OCI-LY7 (cell line): ENCODE data around the gene CENPX. TPM values are rescaled to one million over a fixed set of nuclear protein-coding genes. Genes with fewer than 3 reads are reported as not detected.

Source experiments
- BruUV-seq: library from RNA; stranded (reverse); fragments of 400-500 nt; replicated peaks from 2 replicates; lab custom pipeline; 2021; lab: Mats Ljungman, UMichigan
- CTCF ChIA-PET: fragments of 300-600 bp; sonication (Branson Sonifier 250); formaldehyde crosslinking; loops from one replicate; lab custom pipeline; 2022; ENCODE audit warnings: antibody characterized with exemption; ENCODE audit not compliant: unreplicated experiment; lab: Charles Lee
- POLR2A ChIA-PET: fragments of 300-600 bp; sonication (Branson Sonifier 250); formaldehyde crosslinking; loops from one replicate; lab custom pipeline; 2022; ENCODE audit warnings: antibody characterized with exemption; lab: Charles Lee
- DNase-seq: peaks from one replicate; pipeline ENCODE4 v3.0.0-alpha.2; 2015; ENCODE audit warnings: low spot score
- H2AFZ ChIP-seq: fragments of 200-600 bp; sonication (generic), shearing (Covaris generic); 2 replicates; pipeline ENCODE4 v1.6.1; 2014; ENCODE audit warnings: mild to moderate bottlenecking, antibody characterized with exemption, low read length, moderate library complexity
- H3K27ac ChIP-seq: fragments of 200-600 bp; sonication (generic); 2 replicates; pipeline ENCODE4 v1.5.1; 2014; ENCODE audit warnings: mixed run types, low read depth, mild to moderate bottlenecking, moderate library complexity, low read length, inconsistent platforms; ENCODE audit not compliant: poor library complexity, severe bottlenecking
- H3K36me3 ChIP-seq: fragments of 200-600 bp; sonication (generic); 2 replicates; pipeline ENCODE4 v1.6.1; 2014; ENCODE audit warnings: mild to moderate bottlenecking, antibody characterized with exemption, low read length, moderate library complexity, mixed read lengths; ENCODE audit not compliant: insufficient read depth
- H3K4me1 ChIP-seq: fragments of 200-600 bp; sonication (generic); 2 replicates; pipeline ENCODE4 v1.5.1; 2014; ENCODE audit warnings: mild to moderate bottlenecking, low read length; ENCODE audit not compliant: insufficient read depth, poor library complexity, severe bottlenecking
- H3K4me2 ChIP-seq: fragments of 200-600 bp; sonication (generic); 2 replicates; pipeline ENCODE4 v1.6.1; 2014; ENCODE audit warnings: mild to moderate bottlenecking, low read length
- H3K4me3 ChIP-seq: fragments of 200-600 bp; sonication (generic); 2 replicates; pipeline ENCODE4 v1.5.1; 2014; ENCODE audit warnings: mild to moderate bottlenecking, low read depth, low read length; ENCODE audit not compliant: poor library complexity, severe bottlenecking
- H3K79me2 ChIP-seq: fragments of 200-600 bp; sonication (generic); 2 replicates; pipeline ENCODE4 v1.6.1; 2016; ENCODE audit warnings: low read depth, mild to moderate bottlenecking, low read length, moderate library complexity, mixed read lengths; ENCODE audit not compliant: insufficient read depth
- H3K9me2 ChIP-seq: fragments of 200-600 bp; sonication (generic); 2 replicates; pipeline ENCODE4 v1.6.1; 2016; ENCODE audit warnings: mild to moderate bottlenecking, low read length, mixed read lengths; ENCODE audit not compliant: insufficient read depth
- H3K9me3 ChIP-seq: fragments of 200-600 bp; sonication (generic); 2 replicates; pipeline ENCODE4 v1.6.1; 2014; ENCODE audit warnings: mild to moderate bottlenecking, mixed run types, low read length, mixed read lengths
- H4K20me1 ChIP-seq: fragments of 200-600 bp; sonication (generic); 2 replicates; pipeline ENCODE4 v1.6.1; 2014; ENCODE audit warnings: mild to moderate bottlenecking, antibody characterized with exemption, low read length, moderate library complexity, mixed read lengths; ENCODE audit not compliant: insufficient read depth
- EZH2phosphoT487 ChIP-seq: fragments of 200-600 bp; sonication (generic); IDR thresholded peaks from 2 replicates; pipeline ENCODE4 v1.6.1; 2018; ENCODE audit warnings: low read depth, borderline replicate concordance, mild to moderate bottlenecking, mixed run types, antibody characterized with exemption, low read length, moderate library complexity, mixed read lengths
- intact Hi-C: fragments of 100-400 bp; cut with micrococcal nuclease; formaldehyde crosslinking; loops from one replicate; pipeline ENCODE4 v1.10.0; 2022; ENCODE audit not compliant: unreplicated experiment
- total RNA-seq, 2 experiments: library from RNA; depleted of rRNA in 1 of 2; stranded (reverse); fragments of >200 nt in 1 of 2; shearing (Covaris generic) in 1 of 2; gene quantifications; 2 replicates each; pipeline ENCODE4 v1.2.3, GENCODE V29; 2014 to 2022
- TF ChIP-seq, protein P1 (sequence below): fragments of 200-600 bp; sonication (generic); conservative IDR thresholded peaks from 2 replicates; pipeline ENCODE4 v1.5.1; 2014; ENCODE audit warnings: mild to moderate bottlenecking, antibody characterized with exemption, low read length, moderate library complexity, mixed read lengths

CENPX gene
- total RNA-seq, 2 experiments from 2014 or later = 130 to 251 TPM

DNA sequence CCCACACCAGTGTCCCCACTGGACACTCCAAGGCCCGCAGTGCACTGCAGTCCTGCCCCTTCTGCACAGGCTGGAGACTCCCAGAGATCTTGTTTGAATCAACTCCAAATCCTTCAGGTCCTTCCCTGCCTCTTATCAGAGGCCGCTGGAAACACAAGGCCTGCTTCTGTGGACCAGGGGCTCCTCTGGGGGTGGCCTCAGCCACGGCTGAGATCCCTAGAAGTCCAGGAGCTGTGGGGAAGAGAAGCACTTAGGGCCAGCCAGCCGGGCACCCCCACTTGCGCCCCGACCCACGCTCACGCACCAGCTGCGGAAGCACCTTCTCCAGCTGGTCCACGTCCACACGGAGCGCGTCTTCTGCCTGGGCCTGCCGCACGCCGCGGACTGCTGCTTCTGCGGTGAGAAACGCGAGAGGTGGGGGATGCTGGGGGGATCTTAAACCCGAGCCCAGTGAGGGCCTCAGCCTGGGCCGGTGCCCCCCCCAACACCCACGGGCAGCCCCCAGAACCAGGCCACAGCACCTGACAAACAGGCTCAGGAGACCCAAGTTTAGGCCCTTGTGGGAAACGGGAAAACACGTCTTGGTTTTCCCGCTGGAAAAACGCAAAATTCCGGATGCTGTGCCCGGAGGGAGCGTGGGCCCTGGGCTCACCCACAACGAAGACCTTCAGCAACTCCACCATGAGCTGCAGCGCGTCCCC, 3.5 kb downstream of the CENPX start:
- POLR2A ChIA-PET = no interaction called here
- no peaks in the 10 kb centered on the region for H4K20me1 ChIP-seq
- H3K36me3 ChIP-seq = peaks cover 11% of the 10 kb centered on the region; the same call in 1 of the 2 replicates
- peaks cover 12% of the 10 kb centered on the region; the same call in 1 of the 2 replicates for H3K79me2 ChIP-seq
- no peak overlapping the region for H3K27ac ChIP-seq
- CTCF ChIA-PET = interaction anchor here (1.0 kb wide), 1 partner anchor 53 kb away, joined by 3 read pairs; no protein-coding TSS in a partner anchor
- H3K9me3 ChIP-seq = no peaks in the 10 kb centered on the region
- intact Hi-C loops = no loop called here
- peaks cover 26% of the 10 kb centered on the region for H3K4me1 ChIP-seq
- H3K4me3 ChIP-seq = no peak overlapping the region
- BruUV-seq = no TSS peak
- DNase-seq = no peak
- H2AFZ ChIP-seq = no peak overlapping the region
- no peak overlapping the region for H3K4me2 ChIP-seq
- no peak for TF ChIP-seq EZH2phosphoT487
- H3K9me2 ChIP-seq = no peaks in the 10 kb centered on the region

DNA sequence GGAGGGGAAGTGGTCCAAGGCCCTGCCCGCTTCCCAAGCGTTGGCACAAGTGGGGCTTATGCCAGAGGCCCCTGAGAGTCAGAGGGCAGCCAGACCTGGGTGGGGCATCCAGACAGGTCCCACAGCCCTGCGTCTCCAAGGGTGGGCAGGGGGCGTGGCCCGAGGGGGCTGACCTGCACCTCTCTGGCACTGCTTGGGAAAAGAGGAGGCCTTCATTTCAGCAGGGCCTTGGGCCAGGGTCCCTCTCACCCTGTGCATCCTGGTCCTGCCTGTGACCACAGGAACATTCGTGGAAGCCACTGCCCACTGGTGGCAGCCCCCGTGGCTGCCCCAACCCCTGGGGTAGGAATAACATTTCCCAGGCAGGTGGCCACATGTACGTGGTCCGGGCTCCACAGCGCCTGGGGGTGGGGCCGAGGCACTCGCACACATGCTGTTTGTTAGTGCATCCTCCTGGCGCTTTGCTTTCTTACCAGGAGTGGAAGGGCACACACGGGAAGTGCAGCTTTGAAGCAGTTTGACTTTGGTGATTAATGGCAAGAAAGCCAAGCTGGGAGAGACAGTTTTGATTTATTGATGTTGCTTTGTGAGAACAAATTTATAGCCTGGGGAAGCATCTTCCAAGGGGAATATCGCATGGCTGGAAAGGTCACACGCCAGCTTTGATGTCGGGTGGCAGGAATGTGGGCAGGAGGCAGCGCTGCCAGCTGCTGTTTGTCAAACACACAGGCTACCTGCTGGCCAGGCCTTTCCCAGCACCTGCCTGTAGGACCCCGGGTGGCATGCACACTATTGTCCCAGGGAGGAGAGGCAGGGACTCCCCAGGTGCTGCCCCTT, 4.3 kb downstream of the CENPX start:
- H3K4me3 ChIP-seq = no peak overlapping the region
- H3K27ac ChIP-seq = no peak overlapping the region
- CTCF ChIA-PET = no interaction called here
- TSS peak; percentile 91 for BruUV-seq
- peaks cover 12% of the 10 kb centered on the region; the same call in 1 of the 2 replicates for H3K79me2 ChIP-seq
- H4K20me1 ChIP-seq = no peaks in the 10 kb centered on the region
- TF ChIP-seq, protein P1, sequence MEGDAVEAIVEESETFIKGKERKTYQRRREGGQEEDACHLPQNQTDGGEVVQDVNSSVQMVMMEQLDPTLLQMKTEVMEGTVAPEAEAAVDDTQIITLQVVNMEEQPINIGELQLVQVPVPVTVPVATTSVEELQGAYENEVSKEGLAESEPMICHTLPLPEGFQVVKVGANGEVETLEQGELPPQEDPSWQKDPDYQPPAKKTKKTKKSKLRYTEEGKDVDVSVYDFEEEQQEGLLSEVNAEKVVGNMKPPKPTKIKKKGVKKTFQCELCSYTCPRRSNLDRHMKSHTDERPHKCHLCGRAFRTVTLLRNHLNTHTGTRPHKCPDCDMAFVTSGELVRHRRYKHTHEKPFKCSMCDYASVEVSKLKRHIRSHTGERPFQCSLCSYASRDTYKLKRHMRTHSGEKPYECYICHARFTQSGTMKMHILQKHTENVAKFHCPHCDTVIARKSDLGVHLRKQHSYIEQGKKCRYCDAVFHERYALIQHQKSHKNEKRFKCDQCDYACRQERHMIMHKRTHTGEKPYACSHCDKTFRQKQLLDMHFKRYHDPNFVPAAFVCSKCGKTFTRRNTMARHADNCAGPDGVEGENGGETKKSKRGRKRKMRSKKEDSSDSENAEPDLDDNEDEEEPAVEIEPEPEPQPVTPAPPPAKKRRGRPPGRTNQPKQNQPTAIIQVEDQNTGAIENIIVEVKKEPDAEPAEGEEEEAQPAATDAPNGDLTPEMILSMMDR = no peak
- no peak for TF ChIP-seq EZH2phosphoT487
- POLR2A ChIA-PET = no interaction called here
- H2AFZ ChIP-seq = no peak overlapping the region
- H3K36me3 ChIP-seq = peaks cover 11% of the 10 kb centered on the region; the same call in 1 of the 2 replicates
- no peaks in the 10 kb centered on the region for H3K9me3 ChIP-seq
- H3K4me1 ChIP-seq = peaks cover 22% of the 10 kb centered on the region
- H3K9me2 ChIP-seq = no peaks in the 10 kb centered on the region
- intact Hi-C loops = no loop called here
- no peak overlapping the region for H3K4me2 ChIP-seq
- no peak for DNase-seq

DNA sequence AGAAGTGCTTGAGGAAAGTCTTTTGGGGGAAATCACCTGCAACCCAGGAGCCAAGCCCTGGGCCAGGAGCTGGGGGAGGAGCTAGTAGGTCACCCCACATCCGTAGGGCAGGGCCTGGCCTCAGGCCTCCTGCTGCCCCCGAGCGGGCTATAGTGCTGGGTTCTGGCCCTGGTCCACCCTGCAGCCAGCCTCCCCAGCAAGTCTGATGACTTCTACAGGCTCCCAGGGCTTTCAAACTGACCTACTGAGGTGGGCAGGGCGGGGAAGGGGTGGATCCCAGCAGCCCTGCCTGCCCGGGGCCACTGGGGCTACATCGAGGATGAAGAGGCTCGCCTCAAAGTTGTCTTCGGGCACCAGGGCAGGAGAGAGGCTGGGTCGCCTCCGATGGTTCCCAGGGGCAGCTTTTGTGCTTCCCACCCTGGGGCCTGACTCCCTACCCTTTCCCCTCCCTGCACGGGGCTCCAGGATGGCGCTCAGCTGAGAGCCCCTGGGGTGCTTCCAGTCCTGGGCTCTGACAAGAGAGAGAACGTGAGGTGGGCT, 5.0 kb downstream of the CENPX start:
- POLR2A ChIA-PET = no interaction called here
- Histone ChIP-seq H3K36me3 (peaks cover 11% of the 10 kb centered on the region; the same call in 1 of the 2 replicates), H3K4me1 (peaks cover 22% of the 10 kb centered on the region), H3K27ac (no peak overlapping the region), H4K20me1 (no peaks in the 10 kb centered on the region), H3K9me3 (no peaks in the 10 kb centered on the region), H3K4me3 (no peak overlapping the region), H3K9me2 (no peaks in the 10 kb centered on the region), H3K79me2 (peaks cover 12% of the 10 kb centered on the region; the same call in 1 of the 2 replicates), H2AFZ (no peak overlapping the region), H3K4me2 (no peak overlapping the region)
- CTCF ChIA-PET = no interaction called here
- no peak for TF ChIP-seq EZH2phosphoT487
- TF ChIP-seq, protein P1 = no peak
- intact Hi-C loops = no loop called here
- BruUV-seq = no TSS peak
- no peak for DNase-seq
